ENCODE measurements around the gene KLHL13.

Gene KLHL13, protein sequence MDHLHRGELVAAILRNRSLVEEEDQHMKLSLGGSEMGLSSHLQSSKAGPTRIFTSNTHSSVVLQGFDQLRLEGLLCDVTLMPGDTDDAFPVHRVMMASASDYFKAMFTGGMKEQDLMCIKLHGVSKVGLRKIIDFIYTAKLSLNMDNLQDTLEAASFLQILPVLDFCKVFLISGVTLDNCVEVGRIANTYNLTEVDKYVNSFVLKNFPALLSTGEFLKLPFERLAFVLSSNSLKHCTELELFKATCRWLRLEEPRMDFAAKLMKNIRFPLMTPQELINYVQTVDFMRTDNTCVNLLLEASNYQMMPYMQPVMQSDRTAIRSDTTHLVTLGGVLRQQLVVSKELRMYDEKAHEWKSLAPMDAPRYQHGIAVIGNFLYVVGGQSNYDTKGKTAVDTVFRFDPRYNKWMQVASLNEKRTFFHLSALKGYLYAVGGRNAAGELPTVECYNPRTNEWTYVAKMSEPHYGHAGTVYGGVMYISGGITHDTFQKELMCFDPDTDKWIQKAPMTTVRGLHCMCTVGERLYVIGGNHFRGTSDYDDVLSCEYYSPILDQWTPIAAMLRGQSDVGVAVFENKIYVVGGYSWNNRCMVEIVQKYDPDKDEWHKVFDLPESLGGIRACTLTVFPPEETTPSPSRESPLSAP

DNA sequence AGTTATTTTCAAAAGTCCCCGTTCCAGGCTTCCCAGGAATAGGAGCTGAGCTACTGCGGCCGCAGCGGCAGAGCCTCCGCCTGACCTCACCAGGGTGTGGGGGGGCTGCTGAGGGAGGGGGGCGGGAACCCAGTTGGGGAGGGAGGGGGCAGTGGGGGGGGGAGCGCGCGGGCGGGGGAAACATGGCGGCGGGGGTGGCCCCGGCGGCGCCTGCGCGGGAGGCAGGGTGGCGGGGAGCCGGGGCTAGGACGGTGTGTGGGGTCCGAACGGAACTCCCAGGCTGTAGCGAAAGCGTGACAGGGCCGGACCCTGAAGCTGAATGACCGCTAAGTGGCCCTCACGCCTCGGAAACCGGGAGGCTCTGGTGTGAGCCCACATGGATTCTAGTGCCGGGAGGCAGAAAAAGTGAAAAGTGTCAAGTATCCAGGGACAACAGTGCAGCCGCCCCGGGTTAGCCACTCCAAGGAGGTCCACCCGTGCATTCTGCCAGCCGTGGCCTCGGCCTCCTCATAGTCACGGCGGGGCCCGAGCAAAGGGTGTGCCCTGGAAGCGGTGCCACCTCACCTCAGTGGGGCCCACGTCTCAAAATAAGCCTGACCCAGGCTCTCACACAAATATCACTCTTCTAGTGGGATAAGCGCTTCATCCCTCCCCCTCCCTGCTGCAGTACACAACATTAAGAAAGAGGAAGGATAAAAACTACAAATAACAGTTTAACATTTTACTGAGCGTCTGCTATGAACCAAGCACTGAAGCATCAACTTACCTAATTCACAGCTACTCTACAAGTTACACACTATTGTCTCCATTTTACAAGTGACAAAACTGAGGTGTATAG, at the start of gene KLHL13:
Gene KLHL13, minus strand, starts transcription at position 98 of the 838 bp plus-strand sequence. CDS start 88,337 bp downstream, outside the sequence.
- H3K79me2 ChIP-seq, result no peaks in the 10 kb centered on the region
- TF ChIP-seq, protein P1, sequence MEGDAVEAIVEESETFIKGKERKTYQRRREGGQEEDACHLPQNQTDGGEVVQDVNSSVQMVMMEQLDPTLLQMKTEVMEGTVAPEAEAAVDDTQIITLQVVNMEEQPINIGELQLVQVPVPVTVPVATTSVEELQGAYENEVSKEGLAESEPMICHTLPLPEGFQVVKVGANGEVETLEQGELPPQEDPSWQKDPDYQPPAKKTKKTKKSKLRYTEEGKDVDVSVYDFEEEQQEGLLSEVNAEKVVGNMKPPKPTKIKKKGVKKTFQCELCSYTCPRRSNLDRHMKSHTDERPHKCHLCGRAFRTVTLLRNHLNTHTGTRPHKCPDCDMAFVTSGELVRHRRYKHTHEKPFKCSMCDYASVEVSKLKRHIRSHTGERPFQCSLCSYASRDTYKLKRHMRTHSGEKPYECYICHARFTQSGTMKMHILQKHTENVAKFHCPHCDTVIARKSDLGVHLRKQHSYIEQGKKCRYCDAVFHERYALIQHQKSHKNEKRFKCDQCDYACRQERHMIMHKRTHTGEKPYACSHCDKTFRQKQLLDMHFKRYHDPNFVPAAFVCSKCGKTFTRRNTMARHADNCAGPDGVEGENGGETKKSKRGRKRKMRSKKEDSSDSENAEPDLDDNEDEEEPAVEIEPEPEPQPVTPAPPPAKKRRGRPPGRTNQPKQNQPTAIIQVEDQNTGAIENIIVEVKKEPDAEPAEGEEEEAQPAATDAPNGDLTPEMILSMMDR (IDR thresholded peaks at IDR 0.05), result no peak
- H3K4me3 ChIP-seq (ENCODE audit: low read depth, low read length), result peak within 1 kb of the TSS; percentile 53
- H3K4me2 ChIP-seq (ENCODE audit: low read length), result peak within 1 kb of the TSS; percentile 72
- H3K4me1 ChIP-seq, result no peaks in the 10 kb centered on the region
- H3K27me3 ChIP-seq (ENCODE audit: control insufficient read depth, insufficient read depth, low read length), result no peaks in the 10 kb centered on the region
- peak within 1 kb of the TSS; percentile 86 for H2AFZ ChIP-seq
- no peaks in the 10 kb centered on the region for H3K36me3 ChIP-seq (ENCODE audit: control insufficient read depth, insufficient read depth, low read length)
- no peaks in the 10 kb centered on the region for H3K9me3 ChIP-seq (ENCODE audit: control insufficient read depth, low read length)
- H3K9ac ChIP-seq, result no peak within 1 kb of the TSS
- peak within 1 kb of the TSS; percentile 36 for H3K27ac ChIP-seq

DNA sequence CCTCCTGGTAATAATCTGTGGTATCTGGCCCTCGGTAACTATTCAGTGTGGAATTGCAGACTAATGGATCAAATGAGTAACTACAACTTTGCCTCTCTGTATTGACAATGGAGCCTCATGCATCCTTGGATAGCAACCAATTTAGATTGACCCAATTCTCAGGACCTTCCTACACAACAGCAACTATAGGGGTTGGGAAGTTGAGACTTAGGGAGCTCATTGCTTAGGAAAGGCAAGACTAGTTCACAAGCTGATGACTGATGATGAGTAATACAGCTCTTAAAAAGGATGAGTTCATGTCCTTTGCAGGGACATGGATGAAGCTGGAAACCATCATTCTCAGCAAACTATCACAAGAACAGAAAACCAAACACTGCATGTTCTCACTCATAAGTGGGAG, 47.5 kb upstream of the KLHL13 start:
- no peak overlapping the region for H3K4me2 ChIP-seq (ENCODE audit: low read length)
- no peaks in the 10 kb centered on the region for H3K36me3 ChIP-seq (ENCODE audit: control insufficient read depth, insufficient read depth, low read length)
- H3K9ac ChIP-seq, result no peak overlapping the region
- no peaks in the 10 kb centered on the region for H3K27me3 ChIP-seq (ENCODE audit: control insufficient read depth, insufficient read depth, low read length)
- no peaks in the 10 kb centered on the region for H3K9me3 ChIP-seq (ENCODE audit: control insufficient read depth, low read length)
- H3K79me2 ChIP-seq, result no peaks in the 10 kb centered on the region
- no peaks in the 10 kb centered on the region for H3K4me1 ChIP-seq
- H3K4me3 ChIP-seq (ENCODE audit: low read depth, low read length), result no peak overlapping the region
- H3K27ac ChIP-seq, result no peak overlapping the region
- no peak overlapping the region for H2AFZ ChIP-seq
- TF ChIP-seq, protein P1 (IDR thresholded peaks at IDR 0.05), result no peak

DNA sequence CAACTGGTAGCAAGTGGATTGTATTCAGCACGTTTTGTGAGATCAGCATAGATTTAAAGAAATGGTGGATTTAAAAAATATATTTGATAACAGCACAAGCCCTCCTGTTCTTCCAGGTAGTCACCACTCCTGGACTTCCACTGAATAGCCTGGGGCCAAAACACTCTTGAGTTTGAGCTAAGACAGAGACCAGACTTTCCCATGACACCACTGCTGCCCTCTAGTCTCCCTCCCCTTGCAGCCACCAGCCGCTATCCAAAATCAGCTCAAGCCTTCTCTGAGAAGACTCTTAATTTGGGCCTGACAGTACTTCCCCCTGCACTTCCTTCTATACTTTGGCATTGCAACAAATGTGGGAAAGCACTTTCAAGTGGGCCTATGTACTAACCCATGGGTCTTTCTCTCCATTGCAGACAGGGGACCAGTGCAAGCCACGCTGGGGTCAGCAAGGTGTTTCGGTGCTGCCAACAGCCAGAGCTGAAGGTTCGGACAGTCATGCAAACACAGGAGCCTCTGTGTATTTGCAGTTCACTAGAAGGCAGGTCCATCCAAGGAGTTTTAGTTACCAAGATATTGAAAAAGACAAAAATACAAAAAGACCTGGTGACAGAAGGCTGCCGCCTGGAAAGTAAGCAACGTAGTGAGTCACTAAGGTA, 40.5 kb upstream of the KLHL13 start:
- Histone ChIP-seq H3K27me3 (ENCODE audit: control insufficient read depth, insufficient read depth, low read length) (no peaks in the 10 kb centered on the region), H3K36me3 (ENCODE audit: control insufficient read depth, insufficient read depth, low read length) (no peaks in the 10 kb centered on the region), H3K9ac (no peak overlapping the region), H3K9me3 (ENCODE audit: control insufficient read depth, low read length) (no peaks in the 10 kb centered on the region), H3K4me2 (ENCODE audit: low read length) (no peak overlapping the region), H3K27ac (no peak overlapping the region), H3K4me1 (no peaks in the 10 kb centered on the region), H3K79me2 (no peaks in the 10 kb centered on the region), H3K4me3 (ENCODE audit: low read depth, low read length) (no peak overlapping the region), H2AFZ (no peak overlapping the region)
- TF ChIP-seq, protein P1 (IDR thresholded peaks at IDR 0.05), result no peak

DNA sequence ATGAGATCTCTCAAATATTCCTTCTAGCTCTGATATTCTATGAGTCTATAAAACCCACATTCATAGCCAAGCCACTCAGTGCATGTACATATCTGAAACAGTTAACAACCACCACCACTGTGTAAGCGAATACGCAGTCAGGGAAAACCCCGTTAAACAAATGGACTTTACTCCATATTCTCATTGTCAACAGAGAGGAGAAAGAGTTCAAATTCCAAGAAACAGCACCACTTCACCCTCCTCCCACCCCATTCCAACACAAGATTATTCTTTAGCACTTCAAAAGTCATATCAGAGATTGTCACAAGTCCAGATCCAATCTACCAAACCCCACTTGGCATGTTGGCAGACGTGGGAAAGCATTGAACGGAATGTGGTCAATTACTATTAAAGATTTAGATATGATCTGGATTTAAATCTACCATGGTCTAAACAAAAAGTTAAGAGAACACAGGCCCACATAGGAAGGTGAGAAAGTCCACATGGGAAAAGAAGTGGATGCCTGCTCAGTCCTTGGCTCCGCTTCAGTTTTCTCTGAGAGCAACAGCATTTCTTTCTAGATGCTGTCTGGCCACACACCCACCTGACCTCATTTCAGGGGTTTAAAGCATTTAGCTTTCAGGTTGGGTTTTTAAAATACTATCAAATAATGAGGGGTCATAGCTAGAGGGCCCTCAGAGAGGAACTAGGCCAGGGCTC, 39.8 kb upstream of the KLHL13 start:
- Histone ChIP-seq H3K9ac (no peak overlapping the region), H3K4me2 (ENCODE audit: low read length) (no peak overlapping the region)
- TF ChIP-seq, protein P1 (IDR thresholded peaks at IDR 0.05), result no peak

More for the DNA sequence above, 39.8 kb upstream of the KLHL13 start:
- Histone ChIP-seq H3K9me3 (ENCODE audit: control insufficient read depth, low read length) (no peaks in the 10 kb centered on the region), H3K4me1 (no peaks in the 10 kb centered on the region), H3K27me3 (ENCODE audit: control insufficient read depth, insufficient read depth, low read length) (no peaks in the 10 kb centered on the region), H3K79me2 (no peaks in the 10 kb centered on the region), H3K4me3 (ENCODE audit: low read depth, low read length) (no peak overlapping the region), H3K27ac (no peak overlapping the region), H3K36me3 (ENCODE audit: control insufficient read depth, insufficient read depth, low read length) (no peaks in the 10 kb centered on the region), H2AFZ (no peak overlapping the region)
